ENCODE measurements around the gene CNTNAP2.

CNTNAP2 gene

DNA sequence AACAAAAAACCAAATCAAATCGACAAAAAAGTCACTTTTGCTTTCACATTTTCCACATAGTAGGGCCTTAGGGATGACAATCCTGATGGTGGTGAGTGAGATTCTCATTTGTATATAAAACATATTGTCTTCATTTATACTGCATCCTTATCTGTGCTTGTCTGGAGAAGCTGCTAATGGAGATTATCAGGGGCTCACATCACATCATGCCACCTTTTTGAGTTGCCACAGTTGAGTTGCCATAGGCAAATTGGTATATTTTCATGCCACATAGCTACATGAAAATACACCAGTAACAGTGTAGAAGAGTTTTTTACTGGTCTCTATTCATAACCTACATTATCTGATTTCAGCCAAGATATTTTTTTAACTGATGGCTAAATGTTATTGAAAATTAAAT lies 85.3 kb downstream of the CNTNAP2 start:
- DNase-seq (ENCODE audit: low spot score) = no peak
- TF ChIP-seq, protein P1, sequence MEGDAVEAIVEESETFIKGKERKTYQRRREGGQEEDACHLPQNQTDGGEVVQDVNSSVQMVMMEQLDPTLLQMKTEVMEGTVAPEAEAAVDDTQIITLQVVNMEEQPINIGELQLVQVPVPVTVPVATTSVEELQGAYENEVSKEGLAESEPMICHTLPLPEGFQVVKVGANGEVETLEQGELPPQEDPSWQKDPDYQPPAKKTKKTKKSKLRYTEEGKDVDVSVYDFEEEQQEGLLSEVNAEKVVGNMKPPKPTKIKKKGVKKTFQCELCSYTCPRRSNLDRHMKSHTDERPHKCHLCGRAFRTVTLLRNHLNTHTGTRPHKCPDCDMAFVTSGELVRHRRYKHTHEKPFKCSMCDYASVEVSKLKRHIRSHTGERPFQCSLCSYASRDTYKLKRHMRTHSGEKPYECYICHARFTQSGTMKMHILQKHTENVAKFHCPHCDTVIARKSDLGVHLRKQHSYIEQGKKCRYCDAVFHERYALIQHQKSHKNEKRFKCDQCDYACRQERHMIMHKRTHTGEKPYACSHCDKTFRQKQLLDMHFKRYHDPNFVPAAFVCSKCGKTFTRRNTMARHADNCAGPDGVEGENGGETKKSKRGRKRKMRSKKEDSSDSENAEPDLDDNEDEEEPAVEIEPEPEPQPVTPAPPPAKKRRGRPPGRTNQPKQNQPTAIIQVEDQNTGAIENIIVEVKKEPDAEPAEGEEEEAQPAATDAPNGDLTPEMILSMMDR (IDR thresholded peaks at IDR 0.05; ENCODE audit: extremely low read depth, missing control alignments) = no peak

DNA sequence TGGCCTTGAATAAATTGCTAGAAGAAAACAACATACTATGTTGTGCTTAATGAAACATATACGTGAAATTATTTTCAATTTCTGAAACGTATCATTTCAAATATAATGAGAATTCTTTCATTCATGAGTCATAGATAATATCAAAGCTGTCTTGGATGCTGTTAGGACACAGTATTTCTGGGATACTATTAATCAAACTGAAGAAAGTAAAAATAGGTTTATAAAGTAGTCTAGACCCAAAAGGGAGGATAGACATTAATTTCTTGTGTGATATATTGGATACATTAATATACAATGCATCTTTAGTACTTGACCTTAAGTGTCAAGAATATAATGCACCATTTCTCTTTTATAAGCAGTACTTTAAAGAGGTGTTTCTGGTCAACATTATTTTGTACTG lies 89.7 kb downstream of the CNTNAP2 start:
- TF ChIP-seq, protein P1 (IDR thresholded peaks at IDR 0.05; ENCODE audit: extremely low read depth, missing control alignments) = no peak
- no peak for DNase-seq (ENCODE audit: low spot score)

DNA sequence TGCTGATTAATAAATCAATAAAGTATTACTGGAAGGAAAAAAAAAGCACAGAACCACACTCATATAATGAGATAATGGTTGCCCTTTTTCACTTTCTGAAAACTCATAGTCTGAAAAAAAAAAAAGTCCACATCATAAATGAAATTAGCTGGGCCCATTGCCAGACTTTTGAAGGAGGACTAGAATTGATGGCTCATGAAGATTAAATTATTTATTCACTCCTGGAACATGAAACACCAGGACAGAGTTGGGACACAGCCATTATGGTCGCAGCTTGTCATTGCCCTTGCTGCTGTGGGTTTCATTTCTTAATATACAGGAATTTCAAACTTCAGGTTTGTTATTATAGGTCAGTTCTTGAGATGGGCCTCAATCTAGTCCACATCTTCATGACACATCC lies 91.9 kb downstream of the CNTNAP2 start:
- TF ChIP-seq, protein P1 (IDR thresholded peaks at IDR 0.05; ENCODE audit: extremely low read depth, missing control alignments) = no peak
- no peak for DNase-seq (ENCODE audit: low spot score)

DNA sequence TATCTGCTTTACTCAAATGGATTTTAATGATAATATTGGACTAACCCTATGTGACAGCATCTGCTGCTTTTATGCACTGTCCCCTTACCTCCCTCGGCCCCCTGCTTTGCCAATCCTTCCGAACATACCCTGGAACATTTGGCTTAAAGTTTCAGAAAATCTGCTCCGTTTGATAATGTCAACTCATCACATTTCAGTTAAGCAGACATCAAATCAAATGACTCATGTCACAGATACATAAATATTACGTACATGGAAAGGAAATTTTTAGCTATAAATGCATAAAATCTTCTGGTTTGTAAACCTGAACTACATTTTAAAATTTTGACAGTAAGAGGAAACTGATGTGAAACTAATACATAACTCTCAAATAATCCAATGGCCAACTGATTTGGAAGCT lies 98.2 kb downstream of the CNTNAP2 start:
- TF ChIP-seq, protein P1 (IDR thresholded peaks at IDR 0.05; ENCODE audit: extremely low read depth, missing control alignments) = no peak
- no peak for DNase-seq (ENCODE audit: low spot score)

DNA sequence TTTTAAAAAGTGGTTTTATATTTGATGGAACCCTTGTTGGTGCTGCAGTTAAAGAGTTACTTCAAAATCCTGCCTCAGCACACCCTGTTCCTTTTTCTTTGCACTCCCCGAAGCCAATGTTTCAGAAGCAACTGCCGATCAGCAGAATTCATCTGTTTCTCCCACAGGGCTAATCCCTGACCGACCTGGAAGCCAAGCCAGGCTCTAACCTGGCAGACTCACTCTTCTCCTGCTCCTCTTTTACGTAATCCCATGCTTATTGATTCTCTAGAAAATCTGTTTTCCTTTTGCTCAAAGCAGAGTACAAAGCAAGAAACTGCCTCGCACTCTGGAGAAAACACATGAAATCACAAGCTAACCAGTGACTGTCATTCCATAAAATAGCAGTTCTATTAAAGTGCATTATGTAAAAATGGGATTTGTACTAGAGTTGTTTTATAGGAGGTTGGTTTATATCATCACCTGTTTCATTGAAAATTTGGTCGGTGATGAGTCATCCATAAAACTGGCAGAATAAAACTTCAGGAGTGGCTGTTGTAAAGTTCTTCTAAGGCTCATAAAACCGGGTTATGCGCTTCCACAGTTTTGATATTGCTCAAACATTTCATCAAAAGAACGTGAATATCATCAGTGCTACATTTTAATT lies 99.9 kb downstream of the CNTNAP2 start:
- TF ChIP-seq, protein P1 (IDR thresholded peaks at IDR 0.05; ENCODE audit: extremely low read depth, missing control alignments) = no peak
- no peak for DNase-seq (ENCODE audit: low spot score)

DNA sequence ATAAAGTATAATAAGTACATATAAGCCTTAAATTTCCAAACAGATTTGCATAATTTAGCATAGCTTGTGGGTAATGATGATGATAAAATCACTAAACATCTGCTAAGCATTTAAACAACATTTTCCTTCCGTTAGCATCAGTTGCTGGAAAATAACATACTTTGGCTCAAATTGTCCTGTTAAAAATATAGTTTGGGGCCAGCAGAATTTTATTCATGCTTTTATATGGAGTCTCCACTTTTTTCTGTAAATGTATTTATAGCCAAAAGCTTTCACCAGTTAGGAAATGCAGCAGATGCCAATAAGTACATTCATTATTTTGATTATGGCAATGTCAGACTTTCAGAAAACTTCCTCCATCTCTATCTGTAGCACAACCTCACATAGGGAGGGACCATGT lies 107.2 kb downstream of the CNTNAP2 start:
- TF ChIP-seq, protein P1 (IDR thresholded peaks at IDR 0.05; ENCODE audit: extremely low read depth, missing control alignments) = no peak
- no peak for DNase-seq (ENCODE audit: low spot score)

DNA sequence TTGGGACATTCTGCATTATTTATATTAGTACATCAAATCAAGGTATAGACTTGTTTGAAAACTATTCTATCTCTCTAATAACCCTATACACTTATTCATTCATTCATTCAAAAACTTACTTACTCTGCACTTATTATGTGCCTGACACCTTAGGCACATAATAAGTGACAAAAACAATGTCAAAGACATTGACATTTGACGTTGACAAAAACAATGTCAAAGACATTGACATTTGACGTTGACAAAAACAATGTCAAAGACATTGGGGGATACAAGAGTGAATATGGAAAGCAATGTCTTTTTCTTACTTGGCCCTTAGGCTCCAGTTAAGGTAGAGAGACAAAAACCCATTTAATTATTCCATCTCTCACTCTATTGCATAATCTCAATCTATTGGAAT lies 116.0 kb downstream of the CNTNAP2 start:
- no peak for DNase-seq (ENCODE audit: low spot score)
- TF ChIP-seq, protein P1 (IDR thresholded peaks at IDR 0.05; ENCODE audit: extremely low read depth, missing control alignments) = no peak
